HL-60 (cell line): Measurements from ENCODE around the gene PLA2G5.

Experiments
- DNase-seq, 2 experiments: peaks; one replicate each; pipeline ENCODE4 v3.0.0-alpha.2; 2010 to 2020; ENCODE audit warnings: low read depth in 1 of 2, low spot score in 1 of 2
- H3K27ac ChIP-seq: fragments of 250-450 bp; sonication (Bioruptor Pico); replicated peaks from 2 replicates; pipeline ENCODE4 v1.5.1; 2020; ENCODE audit warnings: mild to moderate bottlenecking, moderate library complexity
- H3K27me3 ChIP-seq: fragments of 250-450 bp; sonication (Bioruptor Pico); 2 replicates; pipeline ENCODE4 v1.5.1; 2021; ENCODE audit warnings: mild to moderate bottlenecking, moderate library complexity; ENCODE audit not compliant: insufficient read depth, poor library complexity, severe bottlenecking
- H3K4me3 ChIP-seq: replicated peaks from 2 replicates; pipeline ENCODE4 v1.5.1; 2011; ENCODE audit warnings: mild to moderate bottlenecking, control low read depth, low read length; ENCODE audit not compliant: insufficient read depth
- GABPA ChIP-seq: IDR thresholded peaks from 2 replicates; pipeline ENCODE4 v1.6.1; 2012; ENCODE audit warnings: low read depth
- POLR2AphosphoS5 ChIP-seq: IDR thresholded peaks from 2 replicates; pipeline ENCODE4 v1.6.1; 2012; ENCODE audit warnings: low read depth
- SPI1 ChIP-seq: IDR thresholded peaks from 2 replicates; pipeline ENCODE4 v1.6.1; 2012; ENCODE audit warnings: low read depth, mild to moderate bottlenecking, borderline replicate concordance
- TF ChIP-seq, protein P1 (sequence below): IDR thresholded peaks from 2 replicates; pipeline ENCODE4 v1.6.1; 2012; ENCODE audit warnings: low read depth; ENCODE audit not compliant: insufficient replicate concordance
- TF ChIP-seq, protein P2 (sequence below): IDR thresholded peaks from one replicate; pipeline ENCODE4 v1.5.1; 2011; ENCODE audit warnings: low read length, control low read depth, inconsistent platforms; ENCODE audit not compliant: insufficient read depth

PLA2G5 gene

DNA sequence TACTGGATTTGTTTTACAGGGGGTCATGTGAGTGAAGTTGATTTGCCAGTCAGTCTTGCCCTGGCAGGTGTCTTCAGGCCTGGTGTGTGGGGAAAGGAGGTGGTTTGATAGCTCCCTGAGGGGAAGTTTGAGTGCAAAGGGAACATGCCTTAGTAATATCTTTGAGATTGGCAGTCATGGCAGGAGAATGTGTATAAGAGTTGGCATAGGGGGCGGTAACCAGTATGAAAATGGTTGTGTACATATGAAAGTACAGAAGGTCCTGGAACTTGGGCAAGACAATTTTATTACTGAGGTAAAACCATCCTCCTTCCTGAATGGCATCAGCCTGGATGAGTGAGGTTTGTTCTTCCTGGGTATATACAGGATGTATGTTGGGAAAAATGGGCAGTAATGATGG is 37.6 kb upstream of the PLA2G5 start:
- no peak for DNase-seq
- H3K27me3 ChIP-seq: peaks cover 5% of the 10 kb centered on the region
- no peak overlapping the region for H3K4me3 ChIP-seq
- TF ChIP-seq, protein P1, sequence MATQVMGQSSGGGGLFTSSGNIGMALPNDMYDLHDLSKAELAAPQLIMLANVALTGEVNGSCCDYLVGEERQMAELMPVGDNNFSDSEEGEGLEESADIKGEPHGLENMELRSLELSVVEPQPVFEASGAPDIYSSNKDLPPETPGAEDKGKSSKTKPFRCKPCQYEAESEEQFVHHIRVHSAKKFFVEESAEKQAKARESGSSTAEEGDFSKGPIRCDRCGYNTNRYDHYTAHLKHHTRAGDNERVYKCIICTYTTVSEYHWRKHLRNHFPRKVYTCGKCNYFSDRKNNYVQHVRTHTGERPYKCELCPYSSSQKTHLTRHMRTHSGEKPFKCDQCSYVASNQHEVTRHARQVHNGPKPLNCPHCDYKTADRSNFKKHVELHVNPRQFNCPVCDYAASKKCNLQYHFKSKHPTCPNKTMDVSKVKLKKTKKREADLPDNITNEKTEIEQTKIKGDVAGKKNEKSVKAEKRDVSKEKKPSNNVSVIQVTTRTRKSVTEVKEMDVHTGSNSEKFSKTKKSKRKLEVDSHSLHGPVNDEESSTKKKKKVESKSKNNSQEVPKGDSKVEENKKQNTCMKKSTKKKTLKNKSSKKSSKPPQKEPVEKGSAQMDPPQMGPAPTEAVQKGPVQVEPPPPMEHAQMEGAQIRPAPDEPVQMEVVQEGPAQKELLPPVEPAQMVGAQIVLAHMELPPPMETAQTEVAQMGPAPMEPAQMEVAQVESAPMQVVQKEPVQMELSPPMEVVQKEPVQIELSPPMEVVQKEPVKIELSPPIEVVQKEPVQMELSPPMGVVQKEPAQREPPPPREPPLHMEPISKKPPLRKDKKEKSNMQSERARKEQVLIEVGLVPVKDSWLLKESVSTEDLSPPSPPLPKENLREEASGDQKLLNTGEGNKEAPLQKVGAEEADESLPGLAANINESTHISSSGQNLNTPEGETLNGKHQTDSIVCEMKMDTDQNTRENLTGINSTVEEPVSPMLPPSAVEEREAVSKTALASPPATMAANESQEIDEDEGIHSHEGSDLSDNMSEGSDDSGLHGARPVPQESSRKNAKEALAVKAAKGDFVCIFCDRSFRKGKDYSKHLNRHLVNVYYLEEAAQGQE: no peak
- TF ChIP-seq GABPA (no peak), POLR2AphosphoS5 (no peak), SPI1 (no peak)
- TF ChIP-seq, protein P2, sequence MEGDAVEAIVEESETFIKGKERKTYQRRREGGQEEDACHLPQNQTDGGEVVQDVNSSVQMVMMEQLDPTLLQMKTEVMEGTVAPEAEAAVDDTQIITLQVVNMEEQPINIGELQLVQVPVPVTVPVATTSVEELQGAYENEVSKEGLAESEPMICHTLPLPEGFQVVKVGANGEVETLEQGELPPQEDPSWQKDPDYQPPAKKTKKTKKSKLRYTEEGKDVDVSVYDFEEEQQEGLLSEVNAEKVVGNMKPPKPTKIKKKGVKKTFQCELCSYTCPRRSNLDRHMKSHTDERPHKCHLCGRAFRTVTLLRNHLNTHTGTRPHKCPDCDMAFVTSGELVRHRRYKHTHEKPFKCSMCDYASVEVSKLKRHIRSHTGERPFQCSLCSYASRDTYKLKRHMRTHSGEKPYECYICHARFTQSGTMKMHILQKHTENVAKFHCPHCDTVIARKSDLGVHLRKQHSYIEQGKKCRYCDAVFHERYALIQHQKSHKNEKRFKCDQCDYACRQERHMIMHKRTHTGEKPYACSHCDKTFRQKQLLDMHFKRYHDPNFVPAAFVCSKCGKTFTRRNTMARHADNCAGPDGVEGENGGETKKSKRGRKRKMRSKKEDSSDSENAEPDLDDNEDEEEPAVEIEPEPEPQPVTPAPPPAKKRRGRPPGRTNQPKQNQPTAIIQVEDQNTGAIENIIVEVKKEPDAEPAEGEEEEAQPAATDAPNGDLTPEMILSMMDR: no peak
- H3K27ac ChIP-seq: no peak overlapping the region

DNA sequence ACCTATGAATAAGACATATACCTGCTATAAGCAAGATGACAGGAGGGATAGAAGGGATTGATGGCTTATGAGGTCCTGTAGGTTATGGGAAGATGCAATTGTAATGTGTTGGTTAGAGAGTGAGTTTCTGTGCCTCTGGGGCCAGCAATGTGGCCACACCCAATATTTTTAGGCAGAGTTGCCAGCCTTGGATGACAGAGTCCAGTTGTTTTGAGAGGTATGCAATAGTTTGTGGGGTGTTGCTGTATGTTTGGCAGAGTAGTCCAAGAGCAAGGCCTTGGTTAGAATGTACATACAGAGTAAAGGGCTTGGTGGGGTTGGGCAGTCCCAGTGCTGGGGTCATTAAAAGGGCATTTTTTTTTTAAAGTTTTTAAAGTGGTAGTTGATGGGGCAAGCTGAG is 36.6 kb upstream of the PLA2G5 start:
- TF ChIP-seq POLR2AphosphoS5 (no peak), SPI1 (no peak), GABPA (no peak)

GRCh38 chr1:20035114-20035513 is 34.9 kb upstream of the PLA2G5 start:
- Histone ChIP-seq H3K27ac (no peak overlapping the region), H3K27me3 (peaks cover 2% of the 10 kb centered on the region), H3K4me3 (no peak overlapping the region)
- TF ChIP-seq GABPA: no peak
- TF ChIP-seq, protein P2: no peak
- TF ChIP-seq POLR2AphosphoS5: no peak
- no peak for TF ChIP-seq SPI1
- TF ChIP-seq, protein P1: no peak
- no peak for DNase-seq

More for the DNA sequence above, 36.6 kb upstream of the PLA2G5 start:
- DNase-seq: no peak
- Histone ChIP-seq H3K27ac (no peak overlapping the region), H3K27me3 (peaks cover 2% of the 10 kb centered on the region), H3K4me3 (no peak overlapping the region)

DNA sequence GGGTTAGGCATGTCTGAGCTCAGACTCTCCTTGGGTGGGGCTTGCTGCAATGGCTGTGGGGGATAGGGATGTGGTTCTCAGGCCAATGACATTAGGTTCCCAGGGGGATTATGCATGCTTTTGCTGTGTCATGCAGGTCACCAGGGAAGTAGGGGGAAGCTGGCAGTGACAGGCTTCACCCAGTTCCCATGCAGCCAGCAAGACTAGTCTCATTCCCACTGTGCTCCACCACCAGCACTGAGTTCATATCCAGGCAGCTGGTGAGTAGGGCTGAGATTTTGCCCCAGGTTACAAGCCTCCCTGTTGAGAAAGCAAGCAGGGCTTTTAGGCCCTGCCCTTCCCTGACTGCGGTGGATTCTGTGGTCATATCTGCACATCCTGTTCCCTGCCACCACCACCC is 32.1 kb upstream of the PLA2G5 start:
- Histone ChIP-seq H3K27ac (no peak overlapping the region), H3K27me3 (peaks cover 2% of the 10 kb centered on the region), H3K4me3 (no peak overlapping the region)
- TF ChIP-seq SPI1: no peak
- no peak for TF ChIP-seq POLR2AphosphoS5
- TF ChIP-seq, protein P1: no peak
- no peak for TF ChIP-seq GABPA
- TF ChIP-seq, protein P2: no peak
- no peak for DNase-seq
